OCI-LY7 (cell line): ENCODE results near the gene CA5B.

Experiments
- EZH2phosphoT487 ChIP-seq: fragments of 200-600 bp; sonication (generic); IDR thresholded peaks from 2 replicates; pipeline ENCODE4 v1.6.1; 2018; ENCODE audit warnings: low read depth, borderline replicate concordance, mild to moderate bottlenecking, mixed run types, antibody characterized with exemption, low read length, moderate library complexity, mixed read lengths
- TF ChIP-seq, protein P1 (sequence below): fragments of 200-600 bp; sonication (generic); conservative IDR thresholded peaks from 2 replicates; pipeline ENCODE4 v1.5.1; 2014; ENCODE audit warnings: mild to moderate bottlenecking, antibody characterized with exemption, low read length, moderate library complexity, mixed read lengths

DNA sequence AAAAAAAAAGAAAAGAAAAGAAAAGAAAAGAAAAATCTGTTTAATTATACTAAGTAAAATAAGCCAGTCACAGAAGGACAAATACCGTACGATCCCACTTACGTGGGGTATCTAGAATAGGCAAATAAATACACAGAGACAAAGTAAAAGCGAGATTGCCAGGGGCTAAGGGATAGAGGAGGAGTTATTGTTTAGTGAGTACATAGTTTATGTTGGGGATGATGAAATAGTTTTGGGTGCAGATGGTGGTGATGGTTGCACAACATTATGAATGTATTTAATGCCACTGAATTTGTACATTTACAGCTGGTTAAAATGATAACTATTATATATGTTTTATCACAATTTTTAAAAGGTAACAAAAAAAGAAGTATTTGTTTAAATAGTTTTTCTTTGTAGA lies 7.1 kb downstream of the CA5B start:
- TF ChIP-seq, protein P1, sequence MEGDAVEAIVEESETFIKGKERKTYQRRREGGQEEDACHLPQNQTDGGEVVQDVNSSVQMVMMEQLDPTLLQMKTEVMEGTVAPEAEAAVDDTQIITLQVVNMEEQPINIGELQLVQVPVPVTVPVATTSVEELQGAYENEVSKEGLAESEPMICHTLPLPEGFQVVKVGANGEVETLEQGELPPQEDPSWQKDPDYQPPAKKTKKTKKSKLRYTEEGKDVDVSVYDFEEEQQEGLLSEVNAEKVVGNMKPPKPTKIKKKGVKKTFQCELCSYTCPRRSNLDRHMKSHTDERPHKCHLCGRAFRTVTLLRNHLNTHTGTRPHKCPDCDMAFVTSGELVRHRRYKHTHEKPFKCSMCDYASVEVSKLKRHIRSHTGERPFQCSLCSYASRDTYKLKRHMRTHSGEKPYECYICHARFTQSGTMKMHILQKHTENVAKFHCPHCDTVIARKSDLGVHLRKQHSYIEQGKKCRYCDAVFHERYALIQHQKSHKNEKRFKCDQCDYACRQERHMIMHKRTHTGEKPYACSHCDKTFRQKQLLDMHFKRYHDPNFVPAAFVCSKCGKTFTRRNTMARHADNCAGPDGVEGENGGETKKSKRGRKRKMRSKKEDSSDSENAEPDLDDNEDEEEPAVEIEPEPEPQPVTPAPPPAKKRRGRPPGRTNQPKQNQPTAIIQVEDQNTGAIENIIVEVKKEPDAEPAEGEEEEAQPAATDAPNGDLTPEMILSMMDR, result no peak
- TF ChIP-seq EZH2phosphoT487, result no peak
